Astrocyte (in vitro differentiated cells and primary cell): Measurements from ENCODE around the gene MYBPHL.

Source experiments
- CTCF ChIP-seq: IDR thresholded peaks from 2 replicates; pipeline ENCODE4 v1.5.1; 2011; ENCODE audit warnings: low read depth, mild to moderate bottlenecking, inconsistent platforms, low read length, moderate library complexity; ENCODE audit not compliant: insufficient read depth
- EZH2 ChIP-seq: IDR thresholded peaks from 2 replicates; pipeline ENCODE4 v1.6.1; 2012; ENCODE audit warnings: mild to moderate bottlenecking, low read length, inconsistent platforms; ENCODE audit not compliant: insufficient read depth

- TF ChIP-seq CTCF: no peak
- no peak for TF ChIP-seq EZH2
Measured at GRCh38 chr1:109269212-109269980, 37.4 kb downstream of the MYBPHL start.
